Stimulated activated CD4-positive, alpha-beta T cell treated with anti-CD3 and anti-CD28 coated beads, Interleukin-4, amount 100 ng/mL, for 4 hours (primary cell): Measurements from ENCODE around the gene DCLK1.

Experiments used
- DNase-seq, 2 experiments: peaks; one replicate each; pipeline ENCODE4 v3.0.0-alpha.2; 2020

The DCLK1 gene

GRCh38 chr13:35889560-35889959 lies 241.6 kb downstream of the DCLK1 start:
- DNase-seq = no peak

- no peak for DNase-seq
Measured at GRCh38 chr13:35888981-35889380, 242.2 kb downstream of the DCLK1 start.

GRCh38 chr13:35888457-35888883 lies 242.7 kb downstream of the DCLK1 start:
- no peak for DNase-seq

- no peak for DNase-seq
Measured at GRCh38 chr13:35887115-35887666, 244.0 kb downstream of the DCLK1 start.

GRCh38 chr13:35886332-35887114 lies 244.7 kb downstream of the DCLK1 start:
- DNase-seq = no peak

GRCh38 chr13:35884211-35884760 lies 246.9 kb downstream of the DCLK1 start:
- no peak for DNase-seq

GRCh38 chr13:35882722-35883497 lies 248.3 kb downstream of the DCLK1 start:
- no peak for DNase-seq

- DNase-seq = no peak
Measured at GRCh38 chr13:35881360-35881759, 249.8 kb downstream of the DCLK1 start.

GRCh38 chr13:35879111-35879510 lies 252.1 kb downstream of the DCLK1 start:
- no peak for DNase-seq

GRCh38 chr13:35876601-35877000 lies 254.6 kb downstream of the DCLK1 start:
- no peak for DNase-seq

- no peak for DNase-seq
Measured at GRCh38 chr13:35874704-35875103, 256.5 kb downstream of the DCLK1 start.

GRCh38 chr13:35872369-35872768 lies 258.8 kb downstream of the DCLK1 start:
- no peak for DNase-seq

- no peak for DNase-seq
Measured at GRCh38 chr13:35871561-35871960, 259.6 kb downstream of the DCLK1 start.

GRCh38 chr13:35866801-35867200 lies 264.4 kb downstream of the DCLK1 start:
- no peak for DNase-seq

GRCh38 chr13:35865341-35866240 lies 265.6 kb downstream of the DCLK1 start:
- DNase-seq = no peak

GRCh38 chr13:35860661-35861060 lies 270.5 kb downstream of the DCLK1 start:
- no peak for DNase-seq

GRCh38 chr13:35859981-35860380 lies 271.2 kb downstream of the DCLK1 start:
- no peak for DNase-seq

- no peak for DNase-seq
Measured at GRCh38 chr13:35858665-35859064, 272.5 kb downstream of the DCLK1 start.

GRCh38 chr13:35857769-35858168 lies 273.4 kb downstream of the DCLK1 start:
- DNase-seq = no peak

GRCh38 chr13:35856721-35857364 lies 274.3 kb downstream of the DCLK1 start:
- no peak for DNase-seq

- no peak for DNase-seq
Measured at GRCh38 chr13:35856084-35856483, 275.1 kb downstream of the DCLK1 start.

GRCh38 chr13:35855531-35856019 lies 275.6 kb downstream of the DCLK1 start:
- DNase-seq = no peak
